ENCODE measurements around the gene MAP3K19. TPM values are rescaled to one million over a fixed set of nuclear protein-coding genes. Genes with fewer than 3 reads are reported as not detected.

Gene MAP3K19
- total RNA-seq, 1 donor = not detected

- no peak overlapping the region for H3K4me2 ChIP-seq (ENCODE audit: insufficient read depth, low read length)
- H3K9me3 ChIP-seq (ENCODE audit: low read depth, low read length) = no peaks in the 10 kb centered on the region
- peaks cover 9% of the 10 kb centered on the region for H4K20me1 ChIP-seq (ENCODE audit: insufficient read depth, low read length)
- H3K4me1 ChIP-seq (ENCODE audit: insufficient read depth, low read length) = no peaks in the 10 kb centered on the region
- no peaks in the 10 kb centered on the region for H3K27me3 ChIP-seq (ENCODE audit: insufficient read depth, low read length)
- no peak overlapping the region for H2AFZ ChIP-seq (ENCODE audit: low read length)
- H3K36me3 ChIP-seq (ENCODE audit: insufficient read depth, low read length) = peaks cover 38% of the 10 kb centered on the region
- no peak overlapping the region for H3K4me3 ChIP-seq (ENCODE audit: insufficient read depth, low read length)
- no peak for TF ChIP-seq CTCF (IDR thresholded peaks at IDR 0.05; ENCODE audit: extremely low read depth, low read depth, low read length)
- H3K79me2 ChIP-seq (ENCODE audit: insufficient read depth, low read length) = no peaks in the 10 kb centered on the region
- no peak overlapping the region for H3K27ac ChIP-seq (ENCODE audit: low read depth, low read length)
- no peak for DNase-seq (ENCODE audit: insufficient read length, low spot score, missing footprints)
These were observed 89.8 kb downstream of the MAP3K19 start for GRCh38 chr2:134957477-134957876.

- Histone ChIP-seq H3K27ac (ENCODE audit: low read depth, low read length) (no peak overlapping the region), H3K36me3 (ENCODE audit: insufficient read depth, low read length) (peaks cover 38% of the 10 kb centered on the region), H3K4me1 (ENCODE audit: insufficient read depth, low read length) (no peaks in the 10 kb centered on the region), H4K20me1 (ENCODE audit: insufficient read depth, low read length) (peaks cover 9% of the 10 kb centered on the region), H3K9me3 (ENCODE audit: low read depth, low read length) (no peaks in the 10 kb centered on the region), H3K4me3 (ENCODE audit: insufficient read depth, low read length) (no peak overlapping the region), H2AFZ (ENCODE audit: low read length) (no peak overlapping the region), H3K79me2 (ENCODE audit: insufficient read depth, low read length) (no peaks in the 10 kb centered on the region), H3K27me3 (ENCODE audit: insufficient read depth, low read length) (no peaks in the 10 kb centered on the region), H3K4me2 (ENCODE audit: insufficient read depth, low read length) (no peak overlapping the region)
- TF ChIP-seq CTCF (IDR thresholded peaks at IDR 0.05; ENCODE audit: extremely low read depth, low read depth, low read length) = no peak
- no peak for DNase-seq (ENCODE audit: insufficient read length, low spot score, missing footprints)
These were observed 91.5 kb downstream of the MAP3K19 start for GRCh38 chr2:134955744-134956143.

GRCh38 chr2:134954065-134954464, 93.2 kb downstream of the MAP3K19 start:
- Histone ChIP-seq H3K36me3 (ENCODE audit: insufficient read depth, low read length) (peaks cover 46% of the 10 kb centered on the region), H3K4me3 (ENCODE audit: insufficient read depth, low read length) (no peak overlapping the region), H3K27ac (ENCODE audit: low read depth, low read length) (no peak overlapping the region), H3K9me3 (ENCODE audit: low read depth, low read length) (no peaks in the 10 kb centered on the region), H3K4me2 (ENCODE audit: insufficient read depth, low read length) (no peak overlapping the region), H4K20me1 (ENCODE audit: insufficient read depth, low read length) (peaks cover 9% of the 10 kb centered on the region), H3K27me3 (ENCODE audit: insufficient read depth, low read length) (no peaks in the 10 kb centered on the region), H2AFZ (ENCODE audit: low read length) (no peak overlapping the region), H3K79me2 (ENCODE audit: insufficient read depth, low read length) (peaks cover 6% of the 10 kb centered on the region), H3K4me1 (ENCODE audit: insufficient read depth, low read length) (no peaks in the 10 kb centered on the region)
- no peak for TF ChIP-seq CTCF (IDR thresholded peaks at IDR 0.05; ENCODE audit: extremely low read depth, low read depth, low read length)
- no peak for DNase-seq (ENCODE audit: insufficient read length, low spot score, missing footprints)

GRCh38 chr2:134952608-134953007, 94.6 kb downstream of the MAP3K19 start:
- Histone ChIP-seq H2AFZ (ENCODE audit: low read length) (no peak overlapping the region), H3K36me3 (ENCODE audit: insufficient read depth, low read length) (peaks cover 55% of the 10 kb centered on the region), H3K27ac (ENCODE audit: low read depth, low read length) (no peak overlapping the region), H3K4me1 (ENCODE audit: insufficient read depth, low read length) (no peaks in the 10 kb centered on the region), H3K4me2 (ENCODE audit: insufficient read depth, low read length) (no peak overlapping the region), H3K27me3 (ENCODE audit: insufficient read depth, low read length) (no peaks in the 10 kb centered on the region), H4K20me1 (ENCODE audit: insufficient read depth, low read length) (peaks cover 5% of the 10 kb centered on the region), H3K79me2 (ENCODE audit: insufficient read depth, low read length) (peaks cover 8% of the 10 kb centered on the region), H3K9me3 (ENCODE audit: low read depth, low read length) (no peaks in the 10 kb centered on the region), H3K4me3 (ENCODE audit: insufficient read depth, low read length) (no peak overlapping the region)
- TF ChIP-seq CTCF (IDR thresholded peaks at IDR 0.05; ENCODE audit: extremely low read depth, low read depth, low read length) = no peak
- DNase-seq (ENCODE audit: insufficient read length, low spot score, missing footprints) = no peak
